HG02870 (cell line): ENCODE measurements around the gene TBATA.

Experiments
- ATAC-seq: cut with Tn5 transposase; IDR thresholded peaks from one replicate; pipeline ENCODE4 v1.9.1; 2021; ENCODE audit warnings: mild to moderate bottlenecking, moderate library complexity; ENCODE audit not compliant: unreplicated experiment

Gene TBATA

GRCh38 chr10:70747192-70747965, 37.8 kb downstream of the TBATA start:
- ATAC-seq, result no peak

GRCh38 chr10:70745555-70745954, 39.6 kb downstream of the TBATA start:
- ATAC-seq, result no peak

DNA sequence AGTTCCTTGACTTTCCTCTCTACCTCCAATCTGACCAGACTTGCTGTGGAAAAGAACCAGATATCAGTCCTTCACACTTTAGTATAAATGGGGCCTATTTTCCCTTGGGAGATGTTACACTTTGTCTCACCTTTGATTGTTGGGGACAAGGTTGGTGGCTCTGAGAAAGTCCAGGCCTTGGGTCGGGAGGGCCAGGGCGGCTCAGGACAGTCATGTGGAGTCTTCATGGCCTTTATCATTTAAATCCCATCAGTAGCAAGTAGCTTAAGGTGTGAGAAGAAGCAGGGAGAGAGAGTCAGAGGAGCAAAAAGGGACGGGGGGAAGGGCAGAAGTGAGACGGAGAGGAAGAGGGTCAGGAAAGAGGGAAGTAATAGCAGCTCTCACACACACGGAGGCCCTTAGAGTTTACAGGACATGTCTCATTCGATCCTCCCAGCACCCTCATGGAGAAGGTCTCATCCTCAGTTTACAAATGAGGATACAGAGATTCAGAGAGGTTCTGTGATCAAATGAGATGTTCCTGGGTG, 40.5 kb downstream of the TBATA start:
- no peak for ATAC-seq

GRCh38 chr10:70743879-70744278, 41.3 kb downstream of the TBATA start:
- no peak for ATAC-seq

DNA sequence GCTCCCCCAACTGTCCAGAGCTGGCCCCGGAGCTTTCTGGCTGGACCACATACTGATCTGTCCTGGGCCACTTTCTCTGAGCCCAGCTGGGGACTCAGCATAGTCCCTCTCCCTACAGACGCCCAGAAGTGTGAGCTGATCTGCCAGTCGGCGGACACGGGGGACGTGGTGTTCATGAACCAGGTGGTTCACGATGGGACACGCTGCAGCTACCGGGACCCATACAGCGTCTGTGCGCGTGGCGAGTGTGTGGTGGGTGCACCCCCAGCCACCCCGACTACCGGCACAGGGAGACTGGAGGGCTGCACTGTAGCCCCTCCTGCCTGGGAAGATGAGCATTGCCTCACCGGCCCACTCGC, 41.8 kb downstream of the TBATA start:
- ATAC-seq, result no peak

DNA sequence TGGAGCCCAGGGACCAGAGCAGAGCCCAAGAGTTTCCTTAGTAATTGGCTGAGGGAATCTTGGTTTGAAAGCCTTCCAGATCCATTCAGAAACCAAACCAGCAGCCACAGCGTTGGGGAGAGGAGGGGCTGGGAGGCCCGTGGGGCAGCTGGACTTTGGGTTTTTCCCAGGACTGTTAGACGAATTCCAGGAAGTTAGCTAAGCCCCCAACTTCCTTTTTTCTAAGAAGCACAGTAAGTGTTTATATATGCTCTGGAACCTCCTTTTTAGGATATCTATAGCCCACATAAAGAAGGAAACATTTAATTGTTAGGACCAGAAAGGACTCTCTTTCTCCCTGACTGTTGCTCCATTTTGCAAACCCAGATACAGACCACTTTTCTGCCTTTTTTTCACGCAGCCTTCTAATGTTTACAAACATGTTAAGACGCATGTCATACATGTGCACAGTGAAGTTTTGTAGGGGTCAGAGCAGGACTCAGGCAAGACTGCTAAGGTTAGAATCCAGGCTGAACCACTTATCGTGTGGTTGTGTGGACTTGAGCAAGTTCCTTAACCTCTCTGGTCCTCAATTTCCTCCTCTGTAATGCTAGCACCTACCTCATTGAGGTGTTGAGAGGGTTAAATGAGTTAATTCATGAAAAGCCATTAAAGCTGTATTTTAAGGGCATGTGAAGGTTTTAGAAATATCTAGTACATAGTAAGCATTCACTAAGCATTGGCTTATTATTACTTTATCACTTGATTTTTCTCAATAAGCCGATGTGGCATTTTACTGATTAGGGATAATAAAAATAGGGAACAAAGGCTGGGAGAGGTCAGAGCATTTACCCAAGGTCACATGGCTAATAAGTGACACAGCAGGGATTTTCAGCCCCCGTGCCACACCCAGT, 42.4 kb downstream of the TBATA start:
- ATAC-seq, result no peak

DNA sequence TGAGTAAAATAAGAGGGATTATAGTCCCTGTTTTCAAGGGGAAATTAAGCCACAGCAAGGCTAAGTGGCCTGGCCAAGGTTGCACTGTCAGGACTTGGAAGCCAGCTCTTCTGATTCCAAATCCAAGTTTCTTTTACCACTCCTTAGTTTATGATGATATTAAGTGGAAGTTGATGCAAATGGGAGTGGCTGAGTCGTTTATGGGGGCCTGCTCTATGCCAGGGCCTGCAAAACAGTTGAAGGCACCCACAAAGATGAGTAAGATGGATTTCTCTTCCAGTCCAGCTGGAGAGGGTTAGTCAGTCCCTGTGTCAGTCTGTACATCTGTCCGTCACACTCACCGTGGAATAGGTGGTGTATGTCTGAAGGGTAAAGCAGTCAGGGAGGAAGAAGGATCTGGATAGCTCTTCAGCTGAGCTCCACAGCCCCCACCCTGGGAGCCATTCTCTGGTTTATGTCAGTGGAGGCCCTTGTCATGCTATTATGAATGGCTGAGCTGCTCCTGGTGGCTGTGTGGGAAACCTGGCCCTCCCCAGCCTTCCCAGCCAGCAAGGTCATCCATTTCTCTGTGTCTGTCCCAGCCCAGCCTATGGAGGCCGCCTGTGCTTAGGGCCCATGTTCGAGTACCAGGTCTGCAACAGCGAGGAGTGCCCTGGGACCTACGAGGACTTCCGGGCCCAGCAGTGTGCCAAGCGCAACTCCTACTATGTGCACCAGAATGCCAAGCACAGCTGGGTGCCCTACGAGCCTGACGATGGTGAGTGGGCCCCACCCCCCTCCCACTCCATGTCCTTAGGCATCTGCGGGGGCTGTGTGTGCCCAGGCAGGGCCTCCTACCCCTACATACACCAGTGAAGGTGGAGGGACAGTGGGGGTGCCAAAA, 44.5 kb downstream of the TBATA start:
- no peak for ATAC-seq

DNA sequence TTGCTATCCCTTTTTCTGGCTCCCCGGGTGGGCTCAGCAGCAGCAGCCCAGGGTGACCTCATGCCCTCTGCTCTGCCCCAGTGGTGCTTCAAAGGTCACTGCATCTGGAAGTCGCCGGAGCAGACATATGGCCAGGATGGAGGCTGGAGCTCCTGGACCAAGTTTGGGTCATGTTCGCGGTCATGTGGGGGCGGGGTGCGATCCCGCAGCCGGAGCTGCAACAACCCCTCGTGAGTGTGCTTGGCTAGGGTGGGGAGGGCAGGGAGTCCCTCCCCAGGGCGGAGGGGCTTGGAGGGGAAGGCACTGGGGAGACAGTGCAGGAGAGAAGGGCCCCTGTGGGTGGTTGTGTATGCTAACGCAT, 46.4 kb downstream of the TBATA start:
- no peak for ATAC-seq

DNA sequence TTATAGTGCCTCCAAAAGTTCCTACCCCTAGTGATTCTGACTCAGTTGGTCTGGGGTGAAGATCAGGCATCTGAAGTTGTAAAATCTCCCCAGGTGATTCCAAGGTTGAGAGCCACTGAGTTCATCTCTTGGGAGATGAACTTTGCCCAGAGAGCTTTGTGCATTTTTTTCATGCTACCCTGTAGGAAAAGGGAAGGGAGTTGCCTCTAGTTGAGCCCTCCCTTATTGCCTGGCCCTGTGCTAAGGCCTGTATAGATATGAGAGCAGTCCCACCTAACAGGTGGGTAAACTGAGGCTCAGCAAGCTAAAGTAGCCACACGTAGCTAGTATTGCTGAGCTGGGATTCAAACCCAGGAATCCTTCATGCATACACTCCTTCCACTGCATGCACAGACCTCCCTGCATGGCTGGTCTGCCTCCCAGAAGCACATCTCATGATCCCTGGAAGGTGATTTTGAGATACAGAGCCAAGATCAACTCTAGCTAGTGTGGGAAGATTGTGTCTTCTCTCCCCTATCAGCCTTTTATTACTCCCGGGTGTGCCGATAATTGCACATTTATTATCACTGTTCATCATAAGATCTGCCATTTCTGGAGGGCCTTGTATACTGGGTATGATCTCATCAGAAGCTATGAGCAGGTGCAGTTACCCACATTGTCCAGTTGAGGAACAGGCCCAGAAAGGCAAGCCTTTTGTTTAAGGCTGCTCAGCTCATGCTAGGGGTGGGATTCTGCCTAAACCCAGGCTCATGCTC, 47.0 kb downstream of the TBATA start:
- no peak for ATAC-seq

GRCh38 chr10:70737250-70737649, 47.9 kb downstream of the TBATA start:
- ATAC-seq, result no peak

DNA sequence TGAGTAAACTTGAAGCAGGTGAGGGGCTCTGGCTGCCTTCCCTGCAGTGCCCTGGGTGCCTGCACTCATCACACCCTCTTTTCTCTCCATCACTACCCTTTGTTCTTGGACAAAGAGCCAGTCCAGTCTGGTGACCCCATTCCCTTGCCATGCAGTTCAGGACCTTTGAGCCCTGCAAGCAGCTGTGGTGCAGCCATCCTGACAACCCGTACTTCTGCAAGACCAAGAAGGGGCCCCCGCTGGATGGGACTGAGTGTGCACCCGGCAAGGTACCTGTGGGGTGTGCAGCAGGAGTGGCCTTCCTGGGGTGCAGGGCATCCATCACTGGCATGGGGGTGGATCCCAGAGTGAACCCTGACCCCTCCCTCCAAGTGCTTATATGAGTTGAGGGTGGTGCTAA, 48.7 kb downstream of the TBATA start:
- ATAC-seq, result no peak

GRCh38 chr10:70735161-70735560, 50.0 kb downstream of the TBATA start:
- no peak for ATAC-seq

DNA sequence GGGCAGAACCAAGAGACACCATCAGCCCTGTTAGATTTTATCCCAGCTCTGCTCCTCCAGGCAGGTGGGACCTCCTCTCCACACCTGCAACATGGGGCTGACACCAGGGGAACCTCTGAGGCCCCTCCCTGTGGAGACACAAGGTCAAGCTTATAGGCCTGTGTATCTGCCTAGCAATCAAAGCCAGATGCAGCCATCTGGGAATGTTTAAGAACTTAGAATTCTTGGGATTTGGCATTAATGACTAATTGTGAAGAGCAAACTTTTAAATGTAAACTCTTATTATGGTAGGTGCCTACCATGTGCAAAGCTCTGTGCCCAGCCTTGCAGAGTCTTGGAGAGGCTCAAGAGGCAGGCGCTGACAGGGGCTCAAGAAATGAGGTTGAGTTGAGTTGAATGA, 52.1 kb downstream of the TBATA start:
- no peak for ATAC-seq

- no peak for ATAC-seq
Observed at GRCh38 chr10:70732569-70732968, 52.6 kb downstream of the TBATA start.

- ATAC-seq, result no peak
Observed at GRCh38 chr10:70730955-70731354, 54.2 kb downstream of the TBATA start.

GRCh38 chr10:70729763-70730357, 55.3 kb downstream of the TBATA start:
- no peak for ATAC-seq

DNA sequence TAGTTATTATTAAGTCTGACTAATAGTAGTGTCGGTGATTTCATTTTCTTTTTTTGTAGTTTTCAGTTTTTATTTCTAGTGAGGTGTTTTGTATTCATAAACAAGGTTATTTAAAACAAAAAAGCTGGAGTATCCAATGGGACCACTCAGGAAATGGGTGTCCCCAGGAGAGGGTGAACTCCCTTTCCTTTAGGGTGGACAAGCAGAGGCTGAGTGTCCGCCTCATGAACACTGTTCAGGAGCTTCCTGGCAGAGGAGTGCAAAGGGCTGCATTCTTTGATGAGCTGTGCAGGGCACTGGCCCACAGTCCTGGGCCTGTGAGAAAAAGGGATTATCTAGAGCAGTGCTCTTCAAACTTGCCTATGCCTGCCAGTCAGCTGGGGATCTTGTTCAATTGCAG, 56.8 kb downstream of the TBATA start:
- no peak for ATAC-seq

DNA sequence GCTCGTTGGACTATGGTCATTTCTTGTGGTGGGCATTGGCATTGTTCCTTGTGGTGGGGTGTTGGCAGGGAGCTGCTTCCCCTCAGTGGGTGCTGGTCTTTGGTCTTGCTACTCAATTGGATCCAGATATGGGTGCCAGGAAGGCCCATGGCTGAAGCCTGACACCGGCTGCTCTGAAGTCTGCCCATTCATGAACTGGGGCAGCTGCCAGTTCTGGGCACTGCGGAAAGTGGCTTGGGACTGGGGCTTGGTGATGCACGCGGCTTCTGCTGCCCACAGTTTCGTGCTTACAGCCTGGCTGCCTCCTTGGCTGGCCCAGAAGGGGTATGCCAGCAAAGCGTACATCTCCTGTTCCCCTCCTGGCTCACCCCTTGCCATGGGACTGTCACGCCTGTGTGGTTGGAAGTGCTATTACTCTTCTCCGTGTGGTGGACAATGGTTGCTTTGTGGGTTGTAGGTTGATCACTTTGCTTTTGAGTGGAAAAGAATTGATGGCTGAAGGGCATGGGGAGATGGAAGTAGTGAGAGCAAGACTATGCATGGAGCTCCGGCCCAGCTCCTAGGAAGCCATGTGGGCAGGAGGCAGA, 58.2 kb downstream of the TBATA start:
- no peak for ATAC-seq

- no peak for ATAC-seq
Observed at GRCh38 chr10:70723771-70724170, 61.4 kb downstream of the TBATA start.
